ENCODE data around the gene CENPC. TPM values are rescaled to one million over a fixed set of nuclear protein-coding genes. Genes with fewer than 3 reads are reported as not detected.

The CENPC gene
- total RNA-seq, 5 donors from 2014 or later (not counting 1 experiment from before 2014, with no cell fraction given): 38.4 to 101 (median 40.0) TPM

Other genes starting within 250 kb of the CENPC start
- gene STAP1, start 13.2 kb upstream of the CENPC start, total RNA-seq: 1 to 10 TPM; 1.6 to 8.0 (median 4.3) TPM
- 10 to 100 TPM; 42.3 to 48.4 (median 43.0) TPM for gene UBA6, start 155.7 kb upstream of the CENPC start, total RNA-seq
- not detected for gene GNRHR, start 208.9 kb upstream of the CENPC start, total RNA-seq

Data from T-cell (primary cell).